HG03280 (cell line): Measurements from ENCODE around the gene PIKFYVE.
A peak's percentile ranks its signal among the peaks of the same experiment; 100 is the strongest.
"Not testable (repeated sequence)": the region's sequence is repeated elsewhere in the genome, so short reads cannot be mapped to it uniquely, and the experiment has no call there.

ENCODE experiments used
- ATAC-seq: cut with Tn5 transposase; IDR thresholded peaks from one replicate; pipeline ENCODE4 v1.9.1; 2021; ENCODE audit warnings: mild to moderate bottlenecking, moderate library complexity; ENCODE audit not compliant: unreplicated experiment

Gene PIKFYVE

GRCh38 chr2:208265801-208266552 lies at the start of gene PIKFYVE:
Gene PIKFYVE (plus strand): TSS chr2:208266255. CDS start chr2:208271520, 5,265 bp downstream.
- peak; percentile 81 for ATAC-seq

GRCh38 chr2:208221873-208222272 lies 44.2 kb upstream of the PIKFYVE start:
- ATAC-seq, result not testable (repeated sequence)

GRCh38 chr2:208222351-208222750 lies 43.7 kb upstream of the PIKFYVE start:
- no peak for ATAC-seq

- no peak for ATAC-seq
These were observed 41.3 kb upstream of the PIKFYVE start for GRCh38 chr2:208224802-208225201.

- no peak for ATAC-seq
These were observed 38.3 kb upstream of the PIKFYVE start for GRCh38 chr2:208227581-208228232.

- ATAC-seq, result no peak
These were observed 37.6 kb upstream of the PIKFYVE start for GRCh38 chr2:208228476-208228875.

GRCh38 chr2:208234786-208235185 lies 31.3 kb upstream of the PIKFYVE start:
- no peak for ATAC-seq

- ATAC-seq, result no peak
These were observed 30.2 kb upstream of the PIKFYVE start for GRCh38 chr2:208235860-208236259.

GRCh38 chr2:208239770-208240493 lies 26.1 kb upstream of the PIKFYVE start:
- ATAC-seq, result no peak

- no peak for ATAC-seq
These were observed 25.3 kb upstream of the PIKFYVE start for GRCh38 chr2:208240619-208241209.

GRCh38 chr2:208244422-208244821 lies 21.6 kb upstream of the PIKFYVE start:
- ATAC-seq, result no peak

- ATAC-seq, result no peak
These were observed 20.3 kb upstream of the PIKFYVE start for GRCh38 chr2:208245746-208246145.

- ATAC-seq, result no peak
These were observed 17.5 kb upstream of the PIKFYVE start for GRCh38 chr2:208248601-208249000.

- ATAC-seq, result no peak
These were observed 16.8 kb upstream of the PIKFYVE start for GRCh38 chr2:208249296-208249695.

GRCh38 chr2:208250388-208250787 lies 15.7 kb upstream of the PIKFYVE start:
- ATAC-seq, result no peak

GRCh38 chr2:208251098-208251497 lies 15.0 kb upstream of the PIKFYVE start:
- ATAC-seq, result no peak

GRCh38 chr2:208252716-208253492 lies 13.2 kb upstream of the PIKFYVE start:
- ATAC-seq, result no peak

GRCh38 chr2:208253600-208254117 lies 12.4 kb upstream of the PIKFYVE start:
- no peak for ATAC-seq

GRCh38 chr2:208254118-208254870 lies 11.8 kb upstream of the PIKFYVE start:
- peak; percentile 72 for ATAC-seq
